AML-193 (cell line): ENCODE measurements around the gene IKZF3.
A peak's percentile ranks its signal among the peaks of the same experiment; 100 is the strongest.
"Not testable (repeated sequence)": the region's sequence is repeated elsewhere in the genome, so short reads cannot be mapped to it uniquely, and the experiment has no call there.

ENCODE experiments used
- DNase-seq, 2 experiments: peaks; one replicate each; lab custom pipeline; 2025; lab: John Stamatoyannopoulos, UW

Gene IKZF3

GRCh38 chr17:39863918-39864746, at the start of gene IKZF3:
IKZF3 (minus strand) TSS chr17:39864312; CDS start chr17:39864126, 186 bp downstream.
- DNase-seq = no peak

GRCh38 chr17:39908789-39909352, 44.8 kb upstream of the IKZF3 start:
- no peak for DNase-seq

- no peak for DNase-seq
Observed at GRCh38 chr17:39904990-39905288, 40.8 kb upstream of the IKZF3 start.

- peak; percentile 64 to 65 for DNase-seq
Observed at GRCh38 chr17:39903158-39903884, 39.2 kb upstream of the IKZF3 start.

DNA sequence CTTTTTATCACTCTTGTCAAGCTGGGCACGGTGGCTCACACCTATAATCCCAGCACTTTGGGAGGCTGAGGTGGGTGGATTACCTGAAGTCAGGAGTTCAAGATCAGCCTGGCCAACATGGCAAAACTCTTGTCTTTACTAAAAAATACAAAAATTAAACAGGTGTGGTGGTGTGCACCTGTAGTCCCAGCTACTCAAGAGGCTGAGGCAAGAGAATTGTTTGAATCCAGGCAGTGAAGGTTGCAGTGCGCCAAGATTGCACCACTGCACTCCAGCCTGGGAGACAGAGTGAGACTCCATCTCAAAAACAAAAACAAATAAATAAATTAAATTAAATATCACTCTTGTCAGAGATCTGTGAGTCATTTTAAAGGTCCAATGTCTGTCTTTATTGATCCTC, 37.9 kb upstream of the IKZF3 start:
- not testable (repeated sequence) for DNase-seq

GRCh38 chr17:39899215-39899614, 35.1 kb upstream of the IKZF3 start:
- DNase-seq = no peak

DNA sequence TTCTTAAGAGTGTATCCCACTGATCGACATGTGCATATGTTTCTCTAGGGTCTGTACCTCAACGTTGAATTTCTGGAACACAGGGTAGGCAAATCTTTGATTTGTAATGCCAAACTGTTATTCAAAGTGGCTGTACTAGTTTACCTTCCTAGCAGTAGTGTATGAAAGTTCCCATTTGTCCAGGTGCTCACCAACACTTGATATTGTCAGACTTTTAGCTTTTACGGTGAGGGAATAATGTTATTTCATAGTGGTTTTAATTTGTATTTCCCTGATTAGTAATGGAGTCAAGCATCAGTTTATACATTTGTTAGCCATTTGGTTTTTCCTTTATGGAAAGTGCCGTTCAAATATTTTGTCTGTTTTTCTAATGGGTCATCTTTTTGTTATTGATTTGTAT, 34.0 kb upstream of the IKZF3 start:
- DNase-seq = no peak

GRCh38 chr17:39894681-39895376, 30.7 kb upstream of the IKZF3 start:
- DNase-seq = peak in 1 of 2 experiments; percentile 9

- DNase-seq = no peak
Observed at GRCh38 chr17:39889200-39889599, 25.1 kb upstream of the IKZF3 start.

DNA sequence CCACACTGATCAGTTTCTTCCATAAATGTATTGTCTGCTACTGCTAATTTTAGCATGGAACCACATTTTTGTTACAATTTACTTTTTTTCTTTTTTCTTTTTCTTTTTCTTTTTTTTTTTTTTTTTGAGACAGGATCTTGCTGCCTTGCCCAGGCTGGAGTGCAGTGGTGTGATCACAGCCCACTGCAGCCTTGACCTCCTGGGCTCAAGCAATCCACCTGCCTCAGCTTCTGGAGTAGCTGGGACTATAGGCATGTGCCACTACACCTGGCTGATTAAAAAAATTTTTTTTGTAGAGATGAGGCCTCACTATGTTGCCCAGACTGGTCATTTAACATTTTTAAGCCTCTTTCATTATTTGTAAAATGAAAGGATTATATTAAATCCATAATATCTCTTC, 23.0 kb upstream of the IKZF3 start:
- no peak for DNase-seq

GRCh38 chr17:39886102-39886501, 22.0 kb upstream of the IKZF3 start:
- not testable (repeated sequence) for DNase-seq

GRCh38 chr17:39872751-39873150, 8.6 kb upstream of the IKZF3 start:
- DNase-seq = peak; percentile 19 to 33

DNA sequence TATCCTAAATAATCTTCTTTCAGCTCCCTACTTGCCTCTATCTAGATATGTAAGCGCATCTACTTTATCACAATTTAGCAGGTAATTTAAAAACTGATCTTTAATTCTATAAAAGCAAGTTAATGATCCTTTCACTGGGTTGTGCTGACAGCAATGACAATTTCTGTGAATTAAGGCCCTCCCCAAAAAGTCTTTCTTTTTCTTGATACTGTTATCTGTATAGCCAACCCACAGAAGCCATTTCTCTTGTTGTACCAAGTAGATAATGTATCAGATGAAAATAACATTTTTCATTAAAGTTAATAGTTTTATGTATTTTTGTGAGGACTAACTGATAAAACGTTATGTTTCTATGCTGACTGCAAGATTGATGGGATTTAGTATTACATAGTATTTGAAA, 7.7 kb upstream of the IKZF3 start:
- DNase-seq = no peak

GRCh38 chr17:39870776-39871175, 6.7 kb upstream of the IKZF3 start:
- no peak for DNase-seq

DNA sequence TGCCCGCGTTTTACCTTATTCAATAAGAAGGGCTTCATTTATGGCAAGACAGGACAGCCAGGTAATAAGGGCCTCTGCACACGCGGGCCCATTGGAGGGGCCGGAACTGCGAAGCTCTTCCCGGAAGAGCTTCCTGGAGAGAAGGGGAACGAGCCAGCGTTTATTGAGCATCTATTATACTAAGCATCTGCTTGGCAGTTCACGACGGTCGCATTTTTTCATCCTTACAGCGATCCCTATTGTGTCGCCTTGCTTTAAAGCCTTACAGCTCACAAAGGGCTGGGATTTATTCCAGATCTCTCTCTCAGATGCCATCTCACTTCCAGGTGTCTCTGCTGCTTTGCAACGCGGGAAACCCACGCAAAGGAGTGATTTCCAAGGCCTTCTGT, 4.4 kb upstream of the IKZF3 start:
- DNase-seq = no peak

DNA sequence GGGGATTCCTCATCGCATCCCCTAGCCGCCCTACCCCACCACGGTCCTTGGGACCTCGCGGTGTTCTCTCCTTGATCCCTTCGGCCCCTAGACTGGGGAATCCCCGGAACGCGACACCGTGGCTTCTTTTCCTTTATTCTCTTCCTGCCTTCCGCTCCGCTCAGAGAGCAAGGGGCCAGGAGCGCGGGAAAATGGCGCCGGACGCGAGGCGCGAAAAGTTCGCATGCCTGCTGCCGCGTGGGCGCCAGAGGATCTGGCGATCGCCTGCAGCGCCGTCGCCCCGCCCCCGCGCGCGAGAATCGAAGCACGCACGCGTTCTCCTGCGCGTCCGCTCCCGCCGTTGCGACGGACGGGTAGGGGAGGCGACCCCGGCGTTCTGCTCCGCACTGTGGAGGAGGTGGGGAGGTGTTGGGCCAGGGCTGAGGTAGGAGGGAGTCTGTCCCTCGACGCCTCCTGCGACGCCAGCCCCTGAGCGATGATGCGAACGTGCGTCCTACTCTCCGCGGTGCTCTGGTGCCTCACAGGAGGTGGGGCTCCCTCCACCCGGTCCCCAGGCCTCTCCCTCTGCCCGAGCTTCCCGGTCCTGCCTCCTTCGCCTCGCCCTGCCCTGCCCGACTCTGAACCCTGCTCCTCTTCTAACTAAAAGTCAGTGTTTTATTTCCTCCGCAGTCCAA, 3.9 kb upstream of the IKZF3 start, which contains the start of gene ZPBP2:
Gene ZPBP2, plus strand, starts transcription at position 323 of the 674 bp plus-strand sequence. Its CDS starts 153 bp downstream, at position 476.
- no peak for DNase-seq

DNA sequence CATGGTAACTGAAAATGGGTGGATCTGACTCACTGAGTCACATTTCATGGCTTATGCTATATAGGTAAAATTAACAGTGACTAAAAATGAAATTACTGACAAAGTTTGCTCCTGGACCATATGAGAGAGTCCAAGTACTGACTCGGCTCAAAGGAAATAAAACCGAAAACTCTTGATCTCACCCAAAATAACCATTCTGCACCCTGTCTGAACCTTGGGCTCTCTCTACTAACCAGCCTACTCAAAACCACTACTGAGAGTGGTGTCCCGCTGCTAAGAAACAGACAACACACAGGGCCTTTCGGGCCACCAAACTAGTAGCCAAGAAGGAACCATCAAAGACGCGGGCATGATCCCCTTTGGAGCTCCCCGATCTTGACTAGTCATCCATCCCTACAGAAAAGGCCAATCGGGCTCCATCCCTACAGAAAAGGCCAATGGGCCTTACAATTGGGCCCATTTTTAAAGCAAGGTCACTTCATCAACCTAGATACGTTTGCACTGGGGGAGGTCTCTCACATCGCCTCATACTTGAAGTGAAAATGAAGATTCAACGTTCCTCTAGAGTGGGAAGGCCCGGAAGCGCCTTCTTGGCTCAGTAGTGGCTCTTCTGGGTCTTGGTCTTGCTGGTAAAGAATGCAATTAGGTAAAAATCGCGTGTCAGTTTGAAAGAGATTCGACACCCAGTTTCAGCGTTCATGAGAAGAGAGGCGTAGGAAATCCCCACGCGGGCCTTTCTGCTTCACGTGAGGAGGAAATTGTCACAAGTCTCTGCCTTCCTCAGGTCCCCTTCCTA, 3.2 kb upstream of the IKZF3 start:
- DNase-seq = no peak

DNA sequence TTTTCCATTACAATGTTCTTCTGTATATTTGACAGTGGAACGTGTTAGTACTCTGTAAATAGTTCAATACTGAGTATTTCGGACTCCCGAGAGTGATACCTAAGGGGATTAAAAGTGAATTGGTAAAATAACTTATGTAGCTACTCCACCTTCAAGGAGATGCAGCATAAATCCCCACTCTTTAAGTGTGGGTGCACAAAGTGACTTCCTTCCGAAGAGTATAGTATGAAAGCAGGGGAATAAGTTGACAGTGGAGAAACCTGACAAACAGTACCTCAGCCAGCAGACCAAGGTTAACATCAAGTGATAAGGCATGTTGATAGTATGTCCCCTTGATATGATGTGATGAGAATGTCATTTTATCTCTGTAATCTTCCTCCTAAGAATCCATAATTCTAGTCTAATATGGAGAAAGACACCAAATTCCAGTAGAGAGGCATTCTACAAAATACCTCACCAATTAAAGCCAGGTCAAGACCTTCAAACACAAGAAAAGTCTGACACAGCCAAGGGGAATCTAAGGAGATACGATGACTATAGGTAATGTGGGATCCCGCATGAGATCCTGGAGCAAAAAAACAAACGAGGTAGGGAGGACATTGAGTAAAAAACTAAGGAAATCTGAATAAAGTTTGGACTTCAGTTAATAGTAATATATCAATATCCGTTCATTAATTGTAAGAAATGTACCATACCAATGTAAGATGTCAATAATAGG, 2.1 kb upstream of the IKZF3 start:
- DNase-seq = no peak

GRCh38 chr17:39863244-39863917, 731 bp downstream of the IKZF3 start:
- DNase-seq = no peak

GRCh38 chr17:39861235-39861634, 2.9 kb downstream of the IKZF3 start:
- no peak for DNase-seq
